SU-DHL-6 (cell line): ENCODE measurements around the gene TMEM151B.

Experiments
- H2AFZ ChIP-seq: fragments of 200-600 bp; sonication (generic); 2 replicates; pipeline ENCODE4 v1.6.1; 2014; ENCODE audit warnings: low read depth, mild to moderate bottlenecking, moderate library complexity, mixed read lengths, antibody characterized with exemption, low read length; ENCODE audit not compliant: severe bottlenecking
- H3F3A ChIP-seq: fragments of 200-600 bp; shearing (Covaris generic); 2 replicates; pipeline ENCODE4 v1.6.0; 2016; ENCODE audit warnings: antibody characterized with exemption, mild to moderate bottlenecking; ENCODE audit not compliant: insufficient read depth
- H3K27ac ChIP-seq: fragments of 200-600 bp; sonication (generic); 2 replicates; pipeline ENCODE4 v1.5.1; 2016; ENCODE audit warnings: low read depth, mild to moderate bottlenecking, low read length, moderate library complexity, mixed read lengths
- H3K27me3 ChIP-seq: fragments of 200-600 bp; sonication (generic), shearing (Covaris generic); 2 replicates; pipeline ENCODE4 v1.6.0; 2014; ENCODE audit warnings: mild to moderate bottlenecking, low read length
- H3K36me3 ChIP-seq: fragments of 200-600 bp; sonication (generic); 2 replicates; pipeline ENCODE4 v1.6.1; 2014; ENCODE audit warnings: mild to moderate bottlenecking, low read length, mixed read lengths
- H3K4me2 ChIP-seq: fragments of 300-600, 200-600 bp; shearing (Covaris generic), sonication (generic); 2 replicates; pipeline ENCODE4 v1.6.0; 2014; ENCODE audit warnings: low read length, low read depth, mild to moderate bottlenecking; ENCODE audit not compliant: poor library complexity, severe bottlenecking
- H3K4me3 ChIP-seq: fragments of 200-600 bp; sonication (generic); 2 replicates; pipeline ENCODE4 v1.5.1; 2014; ENCODE audit warnings: antibody characterized with exemption, low read length, mild to moderate bottlenecking, mixed read lengths; ENCODE audit not compliant: insufficient read depth, poor library complexity, severe bottlenecking
- H3K79me2 ChIP-seq: fragments of 200-600 bp; sonication (generic); 2 replicates; pipeline ENCODE4 v1.6.1; 2014; ENCODE audit warnings: mild to moderate bottlenecking, low read length, moderate library complexity; ENCODE audit not compliant: insufficient read depth
- H3K9ac ChIP-seq: fragments of 200-600 bp; sonication (generic); 2 replicates; pipeline ENCODE4 v1.7.0; 2014; ENCODE audit warnings: mild to moderate bottlenecking, low read length
- H3K9me2 ChIP-seq: fragments of 200-600 bp; sonication (generic); replicated peaks from 2 replicates; pipeline ENCODE4 v1.6.1; 2014; ENCODE audit warnings: low read length; ENCODE audit not compliant: insufficient read depth
- H3K9me3 ChIP-seq: fragments of 200-600 bp; sonication (generic); 2 replicates; pipeline ENCODE4 v1.6.1; 2014; ENCODE audit warnings: low read length, mixed read lengths; ENCODE audit not compliant: insufficient read depth
- H4K20me1 ChIP-seq: fragments of 200-600 bp; sonication (generic); 2 replicates; pipeline ENCODE4 v1.6.1; 2014; ENCODE audit warnings: low read depth, mild to moderate bottlenecking, antibody characterized with exemption, low read length, moderate library complexity, mixed read lengths
- CTCF ChIP-seq: fragments of 200-600 bp; sonication (generic); IDR thresholded peaks from one replicate; pipeline ENCODE4 v1.5.1; 2017; ENCODE audit warnings: antibody characterized with exemption, mild to moderate bottlenecking, low read length, moderate library complexity; ENCODE audit not compliant: insufficient read depth, poor library complexity, severe bottlenecking
- EZH2phosphoT487 ChIP-seq: fragments of 200-600 bp; sonication (generic), shearing (Covaris generic); conservative IDR thresholded peaks from 2 replicates; pipeline ENCODE4 v1.6.1; 2018; ENCODE audit warnings: mild to moderate bottlenecking, antibody characterized with exemption, low read length, moderate library complexity, mixed read lengths

The TMEM151B gene

DNA sequence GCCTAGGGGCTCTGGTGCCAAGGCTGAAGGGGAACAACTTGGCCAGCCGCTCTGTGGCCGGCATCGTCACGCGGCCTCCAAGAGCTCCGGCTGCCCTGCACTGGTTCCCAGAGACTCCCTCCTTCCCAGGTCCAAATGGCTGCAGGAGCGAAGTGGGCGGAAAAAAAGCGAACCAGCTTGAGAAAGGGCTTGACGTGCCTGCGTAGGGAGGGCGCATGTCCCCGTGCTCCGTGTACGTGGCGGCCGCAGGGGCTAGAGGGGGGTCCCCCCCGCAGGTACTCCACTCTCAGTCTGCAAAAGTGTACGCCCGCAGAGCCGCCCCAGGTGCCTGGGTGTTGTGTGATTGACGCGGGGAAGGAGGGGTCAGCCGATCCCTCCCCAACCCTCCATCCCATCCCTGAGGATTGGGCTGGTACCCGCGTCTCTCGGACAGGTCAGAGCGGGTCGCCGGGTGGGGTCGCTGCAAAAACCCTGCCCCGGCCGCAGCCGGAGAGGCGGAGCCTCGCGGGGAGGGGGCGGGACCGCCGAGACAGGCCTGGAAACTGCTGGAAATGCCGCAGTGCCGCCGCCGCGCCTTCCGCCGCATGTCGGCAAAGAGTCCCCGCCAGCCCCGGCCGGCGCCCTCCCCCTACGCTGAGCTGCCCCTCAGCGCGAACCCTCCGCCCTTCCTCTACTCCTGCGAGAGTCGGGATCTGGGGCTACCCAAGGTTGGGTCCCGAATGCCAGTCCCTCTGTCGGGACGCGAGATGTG, 24.2 kb upstream of the TMEM151B start:
- no peaks in the 10 kb centered on the region for H3K9me3 ChIP-seq
- H3K27me3 ChIP-seq = no peaks in the 10 kb centered on the region
- peak overlapping the region; percentile 80 for H2AFZ ChIP-seq
- peak overlapping the region; percentile 96 for H3K4me3 ChIP-seq
- peaks cover 37% of the 10 kb centered on the region for H3K36me3 ChIP-seq
- H3K79me2 ChIP-seq = peaks cover 39% of the 10 kb centered on the region
- peaks cover 44% of the 10 kb centered on the region for H3F3A ChIP-seq
- no peaks in the 10 kb centered on the region for H3K9me2 ChIP-seq
- TF ChIP-seq EZH2phosphoT487 = no peak
- peak; percentile 85 for TF ChIP-seq CTCF
- peak overlapping the region; percentile 85 for H3K27ac ChIP-seq
- peak overlapping the region; percentile 56 for H3K4me2 ChIP-seq
- peaks cover 37% of the 10 kb centered on the region for H4K20me1 ChIP-seq
- peak overlapping the region; percentile 90 for H3K9ac ChIP-seq

DNA sequence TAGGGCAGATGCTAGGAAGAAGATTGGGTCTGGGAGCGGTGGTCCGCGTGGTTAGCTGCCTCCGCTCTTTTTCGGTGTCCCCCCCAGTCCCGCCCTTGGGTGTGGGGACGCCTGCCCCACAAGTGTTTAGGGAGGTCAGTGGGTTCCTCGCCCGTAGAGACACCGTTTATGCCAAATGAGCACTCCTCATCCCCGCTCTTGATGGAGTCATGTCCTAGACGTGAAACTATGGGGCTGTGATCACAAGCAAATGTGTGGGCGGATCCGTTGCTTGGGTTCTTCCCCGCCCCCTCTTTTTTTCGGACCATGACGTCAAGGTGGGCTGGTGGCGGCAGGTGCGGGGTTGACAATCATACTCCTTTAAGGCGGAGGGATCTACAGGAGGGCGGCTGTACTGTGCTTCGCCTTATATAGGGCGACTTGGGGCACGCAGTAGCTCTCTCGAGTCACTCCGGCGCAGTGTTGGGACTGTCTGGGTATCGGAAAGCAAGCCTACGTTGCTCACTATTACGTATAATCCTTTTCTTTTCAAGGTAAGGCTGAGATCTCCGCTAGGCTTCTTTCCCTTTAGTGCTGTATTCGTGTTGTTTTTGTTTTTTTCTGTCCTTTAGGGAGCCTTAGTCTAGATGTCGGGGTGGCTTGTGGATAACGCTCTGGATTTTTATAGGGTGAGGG, 23.4 kb upstream of the TMEM151B start, which contains the start of gene HSP90AB1:
Gene HSP90AB1, plus strand, starts transcription at position 439 of the 675 bp plus-strand sequence. CDS start 1,529 bp downstream, outside the sequence.
- Histone ChIP-seq H3K4me2 (peak within 1 kb of the TSS; percentile 74), H2AFZ (peak within 1 kb of the TSS; percentile 80), H3K27me3 (no peaks in the 10 kb centered on the region)

DNA sequence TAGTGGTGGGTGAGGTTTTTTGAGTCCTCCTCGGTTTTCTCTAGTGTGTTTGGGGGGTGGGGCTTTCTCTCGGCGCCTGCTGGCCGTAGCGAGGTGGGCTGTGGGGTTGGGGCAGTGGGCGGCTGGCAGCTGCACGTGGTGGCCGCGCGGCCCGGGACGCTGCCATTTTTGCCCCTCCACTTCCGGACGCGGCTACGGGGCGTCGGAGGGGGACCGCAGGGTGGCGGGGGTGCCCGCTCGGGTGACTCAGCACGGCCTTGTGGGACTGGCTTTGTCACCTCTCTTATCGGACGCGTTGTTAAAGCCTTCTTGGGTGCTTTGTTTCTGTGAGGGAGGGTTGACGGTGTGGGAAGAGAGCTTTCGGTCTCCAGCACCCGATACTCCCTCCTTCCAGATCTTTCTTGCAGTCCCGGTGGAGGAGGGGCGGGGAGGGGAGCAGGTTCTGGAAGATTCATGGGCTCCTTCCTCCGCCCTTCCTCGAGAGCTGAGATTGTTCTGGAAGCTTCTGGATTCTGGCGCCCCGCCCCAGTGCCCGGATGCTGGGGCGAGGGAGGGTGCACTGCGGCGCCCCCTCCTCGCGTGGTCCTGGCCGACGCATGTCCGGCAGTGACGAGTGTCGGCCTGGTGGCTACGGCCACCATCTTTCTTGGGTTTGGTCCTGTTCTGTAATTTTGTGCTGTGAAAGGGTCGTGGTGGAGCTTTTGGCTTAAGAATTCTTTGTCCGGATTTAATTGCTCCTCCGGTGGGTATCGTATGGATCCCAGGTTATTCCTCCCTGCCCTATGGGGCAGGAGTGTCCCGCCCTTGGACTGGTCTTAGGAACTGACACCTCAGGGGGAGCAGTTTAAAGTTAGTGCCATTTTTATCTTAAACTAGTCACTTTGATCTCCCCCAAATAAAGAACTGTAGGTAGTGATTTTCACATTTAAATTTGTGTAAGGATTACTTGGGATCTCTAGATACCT, 22.6 kb upstream of the TMEM151B start:
- H3K4me3 ChIP-seq = peak overlapping the region; percentile 96
- peaks cover 48% of the 10 kb centered on the region for H4K20me1 ChIP-seq
- H3F3A ChIP-seq = peaks cover 55% of the 10 kb centered on the region
- H3K9me2 ChIP-seq = no peaks in the 10 kb centered on the region
- H3K4me2 ChIP-seq = peak overlapping the region; percentile 74
- TF ChIP-seq EZH2phosphoT487 (no peak), CTCF (no peak)
- H2AFZ ChIP-seq = no peak overlapping the region
- H3K27ac ChIP-seq = peak overlapping the region; percentile 85
- H3K79me2 ChIP-seq = peaks cover 39% of the 10 kb centered on the region
- no peaks in the 10 kb centered on the region for H3K27me3 ChIP-seq
- peaks cover 46% of the 10 kb centered on the region for H3K36me3 ChIP-seq
- H3K9me3 ChIP-seq = no peaks in the 10 kb centered on the region
- peak overlapping the region; percentile 90 for H3K9ac ChIP-seq

More for the DNA sequence above, 23.4 kb upstream of the TMEM151B start, which contains the start of gene HSP90AB1:
- Histone ChIP-seq H3K27ac (peak within 1 kb of the TSS; percentile 85), H3K9ac (peak within 1 kb of the TSS; percentile 90), H3K4me3 (peak within 1 kb of the TSS; percentile 96), H3K36me3 (peaks cover 44% of the 10 kb centered on the region), H3F3A (peaks cover 51% of the 10 kb centered on the region), H3K9me2 (no peaks in the 10 kb centered on the region), H4K20me1 (peaks cover 44% of the 10 kb centered on the region), H3K79me2 (peaks cover 39% of the 10 kb centered on the region), H3K9me3 (no peaks in the 10 kb centered on the region)
- no peak for TF ChIP-seq EZH2phosphoT487
